SK-N-SH treated with all-trans-retinoic acid at 6 μM for 48 hours (cell line): ENCODE measurements around the gene ATP6V0D1.
"Not testable (repeated sequence)": the region's sequence is repeated elsewhere in the genome, so short reads cannot be mapped to it uniquely, and the experiment has no call there.

Experiments
- ATAC-seq: fragments of 200-7000 bp; cut with Tn5 transposase; 3 replicates; pipeline ENCODE4 v1.9.1; 2020; ENCODE audit warnings: mild to moderate bottlenecking, moderate library complexity
- ARNTL ChIP-seq: fragments of 450-650 bp; formaldehyde crosslinking; IDR thresholded peaks from 2 replicates; pipeline ENCODE4 v1.5.0; 2020; ENCODE audit warnings: low read depth, mild to moderate bottlenecking, moderate library complexity, borderline replicate concordance
- CREB5 ChIP-seq: fragments of 250-450 bp; sonication (Bioruptor Pico); IDR thresholded peaks from 2 replicates; pipeline ENCODE4 v1.5.1; 2020; ENCODE audit warnings: low read depth, mild to moderate bottlenecking, moderate library complexity
- CSDC2 ChIP-seq: fragments of 250-450 bp; sonication (Bioruptor Pico); IDR thresholded peaks from 2 replicates; pipeline ENCODE4 v1.5.0; 2020; ENCODE audit warnings: mild to moderate bottlenecking, moderate library complexity
- ESRRG ChIP-seq: fragments of 250-450 bp; sonication (Bioruptor Pico); IDR thresholded peaks from 2 replicates; pipeline ENCODE4 v1.6.1; 2021; ENCODE audit warnings: mild to moderate bottlenecking
- GLIS3 ChIP-seq: fragments of 250-450 bp; sonication (Bioruptor Pico); IDR thresholded peaks from 2 replicates; pipeline ENCODE4 v1.5.0; 2020; ENCODE audit warnings: mild to moderate bottlenecking, moderate library complexity
- OSR1 ChIP-seq: fragments of 250-450 bp; sonication (Bioruptor Pico); IDR thresholded peaks from 2 replicates; pipeline ENCODE4 v1.8.0; 2022; ENCODE audit warnings: moderate library complexity, mild to moderate bottlenecking, inconsistent platforms
- PATZ1 ChIP-seq: fragments of 250-450 bp; sonication (Bioruptor Pico); IDR thresholded peaks from 2 replicates; pipeline ENCODE4 v1.8.0; 2020; ENCODE audit warnings: mild to moderate bottlenecking, moderate library complexity, borderline replicate concordance
- POU6F1 ChIP-seq: fragments of 250-450 bp; sonication (Bioruptor Pico); IDR thresholded peaks from 2 replicates; pipeline ENCODE4 v1.8.0; 2021; ENCODE audit warnings: low read depth, mild to moderate bottlenecking, moderate library complexity, borderline replicate concordance
- PPARA ChIP-seq: fragments of 250-450 bp; sonication (Bioruptor Pico); IDR thresholded peaks from 2 replicates; pipeline ENCODE4 v1.5.0; 2020; ENCODE audit warnings: mild to moderate bottlenecking, borderline replicate concordance
- RARB ChIP-seq: fragments of 250-450 bp; sonication (Bioruptor Pico); IDR thresholded peaks from 2 replicates; pipeline ENCODE4 v1.8.0; 2021; ENCODE audit warnings: mild to moderate bottlenecking, moderate library complexity
- SNAI2 ChIP-seq: fragments of 250-450 bp; sonication (Bioruptor Pico); IDR thresholded peaks from 2 replicates; pipeline ENCODE4 v1.5.0; 2020; ENCODE audit warnings: mild to moderate bottlenecking, moderate library complexity
- TCF4 ChIP-seq: fragments of 250-450 bp; sonication (Bioruptor Pico); IDR thresholded peaks from 2 replicates; pipeline ENCODE4 v1.8.0; 2021; ENCODE audit warnings: mild to moderate bottlenecking, moderate library complexity, borderline replicate concordance
- TOX ChIP-seq: fragments of 250-450 bp; sonication (Bioruptor Pico); IDR thresholded peaks from 2 replicates; pipeline ENCODE4 v1.8.0; 2021; ENCODE audit warnings: mild to moderate bottlenecking, moderate library complexity, borderline replicate concordance
- TSHZ2 ChIP-seq: fragments of 250-450 bp; sonication (Bioruptor Pico); IDR thresholded peaks from 2 replicates; pipeline ENCODE4 v1.5.0; 2020; ENCODE audit warnings: mild to moderate bottlenecking, moderate library complexity
- ZFP30 ChIP-seq: fragments of 450-650 bp; formaldehyde crosslinking; IDR thresholded peaks from 2 replicates; pipeline ENCODE4 v1.5.0; 2022; ENCODE audit warnings: mild to moderate bottlenecking, moderate library complexity
- ZNF565 ChIP-seq: fragments of 450-650 bp; formaldehyde crosslinking; conservative IDR thresholded peaks from 2 replicates; pipeline ENCODE4 v1.5.0; 2020; ENCODE audit warnings: low read depth, mild to moderate bottlenecking, moderate library complexity
- ZNF70 ChIP-seq: fragments of 450-650 bp; formaldehyde crosslinking; IDR thresholded peaks from 2 replicates; pipeline ENCODE4 v1.5.0; 2020; ENCODE audit warnings: mild to moderate bottlenecking, moderate library complexity

ATP6V0D1 gene

GRCh38 chr16:67417333-67418061 is 63.5 kb downstream of the ATP6V0D1 start:
- no peak for TF ChIP-seq ESRRG
- ATAC-seq: no peak

GRCh38 chr16:67415872-67416793 is 64.8 kb downstream of the ATP6V0D1 start, which contains the start of gene ZDHHC1:
Gene ZDHHC1 (minus strand): TSS chr16:67416477. CDS start chr16:67407775, 8,702 bp downstream.
- TF ChIP-seq SNAI2 (no peak), CSDC2 (CRISPR knock-in tag) (0 out of 2 replicates have a peak, but pooled peaks have one; percentile 6), OSR1 (CRISPR knock-in tag) (no peak), CREB5 (CRISPR knock-in tag) (no peak), TSHZ2 (CRISPR knock-in tag) (no peak), GLIS3 (CRISPR knock-in tag) (no peak), POU6F1 (no peak)
- peak; percentile 92 for ATAC-seq

- not testable (repeated sequence) for ATAC-seq
Observed at GRCh38 chr16:67415421-67415820, 65.5 kb downstream of the ATP6V0D1 start.

GRCh38 chr16:67413978-67414911 is 66.7 kb downstream of the ATP6V0D1 start:
- ATAC-seq: no peak
- TF ChIP-seq PPARA (CRISPR knock-in tag) (no peak), ZNF565 (CRISPR knock-in tag) (no peak), POU6F1 (no peak), ZNF70 (CRISPR knock-in tag) (no peak), OSR1 (CRISPR knock-in tag) (no peak), CSDC2 (CRISPR knock-in tag) (no peak), TOX (CRISPR knock-in tag) (no peak), ARNTL (CRISPR knock-in tag) (no peak), SNAI2 (no peak), CREB5 (CRISPR knock-in tag) (no peak), TCF4 (CRISPR knock-in tag) (no peak), TSHZ2 (CRISPR knock-in tag) (no peak), GLIS3 (CRISPR knock-in tag) (no peak), ZFP30 (CRISPR knock-in tag) (no peak), PATZ1 (no peak), RARB (CRISPR knock-in tag) (no peak)
